ENCODE measurements around the gene SPPL2A.
"Not testable (repeated sequence)": the region's sequence is repeated elsewhere in the genome, so short reads cannot be mapped to it uniquely, and the experiment has no call there.

SPPL2A gene

GRCh38 chr15:50718700-50719125, 46.8 kb downstream of the SPPL2A start:
- DNase-seq (ENCODE audit: low read depth): no peak
- no peak overlapping the region for H3K4me3 ChIP-seq (ENCODE audit: low read depth, low read length)
- TF ChIP-seq CTCF (conservative IDR thresholded peaks at IDR 0.05; ENCODE audit: low read depth, low read length): no peak

DNA sequence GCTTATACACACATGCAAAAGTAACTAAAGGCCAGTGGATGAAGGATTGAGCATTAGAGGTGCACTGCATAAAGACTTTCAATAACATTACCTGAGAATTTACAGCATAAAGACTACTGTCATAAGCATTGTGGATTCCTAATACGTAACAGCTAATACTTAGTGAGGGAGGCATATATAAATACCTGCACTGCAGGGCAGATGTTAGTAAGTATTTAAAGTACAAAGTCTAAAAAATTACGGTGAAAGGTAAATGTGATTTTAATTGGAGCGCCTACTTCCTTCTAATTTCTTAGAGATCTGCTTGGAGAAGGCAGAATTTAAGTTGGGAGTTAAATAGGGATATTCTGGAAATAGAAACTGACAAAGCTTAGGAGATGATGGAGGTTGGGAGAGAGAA, 53.5 kb downstream of the SPPL2A start:
- DNase-seq (ENCODE audit: low read depth): no peak
- no peak for TF ChIP-seq CTCF (conservative IDR thresholded peaks at IDR 0.05; ENCODE audit: low read depth, low read length)
- H3K4me3 ChIP-seq (ENCODE audit: low read depth, low read length): no peak overlapping the region

GRCh38 chr15:50710585-50710984, 54.9 kb downstream of the SPPL2A start:
- TF ChIP-seq CTCF (conservative IDR thresholded peaks at IDR 0.05; ENCODE audit: low read depth, low read length): no peak
- no peak for DNase-seq (ENCODE audit: low read depth)
- no peak overlapping the region for H3K4me3 ChIP-seq (ENCODE audit: low read depth, low read length)

GRCh38 chr15:50707878-50708427, 57.6 kb downstream of the SPPL2A start:
- H3K4me3 ChIP-seq (ENCODE audit: low read depth, low read length): no peak overlapping the region
- no peak for TF ChIP-seq CTCF (conservative IDR thresholded peaks at IDR 0.05; ENCODE audit: low read depth, low read length)
- no peak for DNase-seq (ENCODE audit: low read depth)

DNA sequence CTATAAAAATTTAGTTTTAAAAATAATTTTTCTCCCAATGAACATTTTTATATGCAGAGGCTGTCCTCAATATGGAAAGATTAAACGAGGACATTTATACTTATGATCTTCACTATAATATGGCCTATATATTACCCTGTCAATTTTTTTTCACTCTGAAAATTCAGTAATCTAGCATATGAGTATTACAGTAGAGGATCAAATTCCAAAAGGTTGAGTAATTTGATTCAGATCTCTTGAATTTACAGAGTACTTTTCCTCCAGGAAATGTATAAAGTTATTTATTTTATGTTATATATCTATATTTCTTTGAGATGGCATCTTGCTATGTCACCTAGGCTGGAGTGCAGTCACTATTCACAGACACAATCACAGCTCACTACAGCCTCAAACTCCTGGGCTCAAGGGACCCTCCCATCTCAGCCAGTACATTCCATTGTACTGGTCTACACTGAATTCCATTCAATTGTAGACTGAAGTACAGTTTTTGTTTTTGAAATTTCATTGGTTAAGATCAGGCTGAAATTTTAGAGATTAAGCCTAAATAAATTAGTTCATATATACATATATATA, 62.7 kb downstream of the SPPL2A start:
- no peak for TF ChIP-seq CTCF (conservative IDR thresholded peaks at IDR 0.05; ENCODE audit: low read depth, low read length)
- no peak overlapping the region for H3K4me3 ChIP-seq (ENCODE audit: low read depth, low read length)
- peak; percentile 14 for DNase-seq (ENCODE audit: low read depth)

DNA sequence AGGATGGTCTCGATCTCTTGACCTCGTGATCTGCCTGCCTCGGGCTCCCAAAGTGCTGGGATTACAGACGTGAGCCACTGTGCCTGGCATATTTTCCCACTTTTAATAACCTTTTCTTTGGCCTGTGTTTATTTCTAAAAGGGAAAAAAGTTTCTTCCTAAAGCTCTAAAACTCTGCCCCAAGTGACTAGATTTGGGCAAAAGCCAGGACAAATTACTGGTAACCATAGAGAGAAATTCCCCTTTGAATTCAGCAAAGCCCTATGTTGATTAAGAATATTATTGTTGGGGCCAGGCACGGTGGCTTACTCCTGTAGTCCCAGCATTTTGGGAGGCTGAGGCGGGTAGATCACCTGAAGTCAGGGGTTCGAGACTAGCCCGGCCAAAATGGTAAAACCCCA, 67.4 kb downstream of the SPPL2A start:
- DNase-seq (ENCODE audit: low read depth): no peak
- TF ChIP-seq CTCF (conservative IDR thresholded peaks at IDR 0.05; ENCODE audit: low read depth, low read length): no peak
- no peak overlapping the region for H3K4me3 ChIP-seq (ENCODE audit: low read depth, low read length)

DNA sequence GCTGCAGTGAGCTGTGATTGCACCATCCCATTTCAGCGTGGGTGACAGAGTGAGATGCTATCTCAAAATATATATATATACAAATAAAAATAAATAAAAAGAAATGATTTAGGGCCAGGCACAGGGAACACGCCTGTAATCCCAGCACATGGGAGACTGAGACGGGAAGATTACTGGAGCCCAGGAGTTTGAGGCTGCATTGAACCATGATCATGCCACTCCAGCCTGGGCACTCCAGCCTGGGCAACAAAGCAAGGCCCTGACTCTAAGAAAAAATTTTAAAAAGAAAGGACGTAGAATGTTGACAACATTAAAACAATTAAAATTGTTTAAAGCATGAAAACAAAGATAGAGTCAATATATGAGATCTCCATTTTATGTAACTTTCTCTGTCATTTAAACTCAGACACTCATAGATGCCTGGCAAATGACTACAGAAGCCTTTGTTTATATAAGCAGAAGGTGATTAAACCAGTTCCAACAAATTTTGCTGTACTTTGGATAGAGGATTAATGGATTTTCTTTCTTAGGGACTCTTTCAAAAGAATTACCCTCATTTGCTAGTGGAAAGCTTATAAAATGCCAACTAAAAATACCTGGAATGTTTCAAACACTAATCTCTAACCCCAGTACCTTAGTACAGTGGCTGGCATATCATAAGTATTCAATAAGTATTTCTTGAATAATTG, 68.3 kb downstream of the SPPL2A start:
- no peak overlapping the region for H3K4me3 ChIP-seq (ENCODE audit: low read depth, low read length)
- DNase-seq (ENCODE audit: low read depth): no peak
- TF ChIP-seq CTCF (conservative IDR thresholded peaks at IDR 0.05; ENCODE audit: low read depth, low read length): no peak

GRCh38 chr15:50694634-50695165, 70.8 kb downstream of the SPPL2A start:
- DNase-seq (ENCODE audit: low read depth); H3K4me3 ChIP-seq (ENCODE audit: low read depth, low read length): not testable (repeated sequence)
